Thymus (tissue), 11 donors: ENCODE results near the gene THEM4. TPM values are rescaled to one million over a fixed set of nuclear protein-coding genes. Genes with fewer than 3 reads are reported as not detected.

ENCODE experiments used
- DNase-seq, 9 donors: peaks; one replicate each; pipeline ENCODE4 v3.0.0-alpha.2; 2013; ENCODE audit warnings: low spot score in 9 of 9, low read depth in 6 of 9, missing footprints in 1 of 9
- H3K27ac ChIP-seq, 2 donors: one replicate each; pipeline ENCODE4 v1.5.1; 2013; ENCODE audit warnings: control low read depth in 1 of 2, low read depth in 1 of 2, low read length in 1 of 2, mild to moderate bottlenecking in 1 of 2, moderate library complexity in 1 of 2
- H3K27me3 ChIP-seq, 2 donors: one replicate each; pipeline ENCODE4 v1.5.1; 2013; ENCODE audit warnings: low read length in 1 of 2; ENCODE audit not compliant: control insufficient read depth in 2 of 2, insufficient read depth in 1 of 2
- H3K36me3 ChIP-seq, 2 donors: one replicate each; pipeline ENCODE4 v1.5.1; 2013; ENCODE audit warnings: low read length in 1 of 2, mild to moderate bottlenecking in 1 of 2, moderate library complexity in 1 of 2; ENCODE audit not compliant: control insufficient read depth in 2 of 2, insufficient read depth in 2 of 2
- H3K4me1 ChIP-seq, 2 donors: one replicate each; pipeline ENCODE4 v1.5.1; 2013; ENCODE audit warnings: low read length in 2 of 2; ENCODE audit not compliant: control insufficient read depth in 2 of 2, insufficient read depth in 2 of 2
- H3K4me3 ChIP-seq, 2 donors: one replicate each; pipeline ENCODE4 v1.5.1; 2013; ENCODE audit warnings: low read length in 2 of 2, control low read depth in 1 of 2, mild to moderate bottlenecking in 1 of 2
- H3K9me3 ChIP-seq, 2 donors: one replicate each; pipeline ENCODE4 v1.5.1; 2013; ENCODE audit warnings: low read length in 1 of 2, mild to moderate bottlenecking in 1 of 2; ENCODE audit not compliant: control insufficient read depth in 2 of 2, insufficient read depth in 1 of 2
- WGBS: extraction: QIAGEN DNeasy Blood & Tissue Kit; methylation state at CpG from one replicate; pipeline ENCODE4 v1.1.7; 2013; 5-methylcytosine and 5-hydroxymethylcytosine counted together
- polyA plus RNA-seq: library from polyadenylated mRNA; stranded (reverse); fragments of 200-250 nt; gene quantifications from one replicate; pipeline ENCODE4 v1.2.3, GENCODE V29; 2013
- total RNA-seq: library from RNA; stranded (reverse); fragments of 120-200 nt; gene quantifications from one replicate; pipeline ENCODE4 v1.2.4, GENCODE V29; 2013
- donor health status: healthy.

THEM4 gene
- total and polyA plus RNA-seq, 2 donors = 6.9 to 46.2 TPM

DNA sequence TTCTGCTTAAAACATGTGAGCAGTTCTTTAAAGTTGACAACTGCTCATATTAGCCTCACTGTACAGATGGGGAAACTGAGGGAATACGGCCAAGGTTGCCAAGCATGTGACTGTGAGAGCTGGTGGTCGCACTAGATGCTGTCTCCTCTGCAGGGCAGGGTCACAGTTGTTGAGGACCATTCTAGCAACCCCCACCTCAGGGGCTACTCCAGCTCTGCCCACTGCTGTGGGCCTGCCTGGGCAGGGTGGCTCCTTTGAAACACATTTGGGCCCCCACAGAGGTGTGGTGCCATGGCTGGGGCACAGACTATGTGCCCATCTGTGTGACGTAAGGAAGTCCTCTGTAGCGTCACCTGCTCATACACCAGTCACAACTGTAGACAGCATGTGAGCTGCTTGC is 56.6 kb downstream of the THEM4 start:
- Histone ChIP-seq H3K36me3 (no peaks in the 10 kb centered on the region), H3K27me3 (peaks cover 0 to 3% of the 10 kb centered on the region in 2 donors), H3K4me3 (no peak overlapping the region), H3K4me1 (no peaks in the 10 kb centered on the region), H3K27ac (no peak overlapping the region), H3K9me3 (no peaks in the 10 kb centered on the region)
- 96% methylated on average over 4 of the region's 4 CpGs for WGBS
- DNase-seq = no peak

DNA sequence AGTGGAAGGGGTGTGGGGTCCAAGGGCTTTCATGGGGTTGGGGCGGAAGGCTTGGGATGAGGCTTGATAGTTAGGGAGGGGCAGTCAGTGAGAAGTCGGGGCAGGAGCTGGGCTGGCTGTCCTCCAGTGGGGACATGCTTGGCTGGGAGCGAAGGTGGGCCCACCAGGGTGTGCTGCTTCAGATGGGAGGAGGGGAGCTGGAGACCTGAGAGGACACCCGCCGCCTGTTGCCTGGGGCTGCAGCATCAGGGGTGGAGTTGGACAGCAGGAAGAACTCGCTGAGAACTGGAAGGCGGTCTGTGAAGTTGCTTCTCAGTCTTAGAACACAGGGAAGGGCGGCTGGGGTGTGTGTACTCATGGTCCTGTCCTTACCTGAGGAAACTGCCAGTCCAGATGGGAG is 57.4 kb downstream of the THEM4 start:
- Histone ChIP-seq H3K4me3 (no peak overlapping the region), H3K27ac (no peak overlapping the region), H3K27me3 (peaks cover 0 to 3% of the 10 kb centered on the region in 2 donors), H3K4me1 (no peaks in the 10 kb centered on the region), H3K36me3 (no peaks in the 10 kb centered on the region), H3K9me3 (no peaks in the 10 kb centered on the region)
- DNase-seq = no peak
- WGBS = 94% methylated on average over 8 of the region's 8 CpGs

DNA sequence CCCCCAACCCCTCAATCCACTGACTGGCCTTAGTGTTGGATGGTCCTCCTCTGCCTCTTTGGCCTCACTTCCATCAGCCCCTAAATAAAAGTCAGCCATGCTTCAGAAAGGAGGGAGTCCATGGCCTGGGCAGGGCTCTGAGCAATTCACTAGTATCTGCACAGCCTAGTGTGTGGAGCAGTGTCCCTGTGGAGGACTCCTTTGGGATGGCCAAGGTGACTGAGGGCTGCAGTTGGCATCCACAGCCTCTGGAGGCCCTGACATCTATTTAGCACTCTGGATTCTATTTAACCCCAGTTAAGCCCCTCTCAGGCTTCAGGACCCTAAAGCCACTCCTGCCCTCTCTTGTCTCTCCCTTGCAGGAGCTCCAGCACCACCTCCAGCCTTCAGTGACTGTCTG is 59.4 kb downstream of the THEM4 start:
- H3K27ac ChIP-seq = no peak overlapping the region
- H3K4me3 ChIP-seq = no peak overlapping the region
- peaks cover 0 to 3% of the 10 kb centered on the region in 2 donors for H3K27me3 ChIP-seq
- DNase-seq = no peak
- H3K36me3 ChIP-seq = no peaks in the 10 kb centered on the region
- no peaks in the 10 kb centered on the region for H3K9me3 ChIP-seq
- H3K4me1 ChIP-seq = peaks cover 0 to 6% of the 10 kb centered on the region in 2 donors

DNA sequence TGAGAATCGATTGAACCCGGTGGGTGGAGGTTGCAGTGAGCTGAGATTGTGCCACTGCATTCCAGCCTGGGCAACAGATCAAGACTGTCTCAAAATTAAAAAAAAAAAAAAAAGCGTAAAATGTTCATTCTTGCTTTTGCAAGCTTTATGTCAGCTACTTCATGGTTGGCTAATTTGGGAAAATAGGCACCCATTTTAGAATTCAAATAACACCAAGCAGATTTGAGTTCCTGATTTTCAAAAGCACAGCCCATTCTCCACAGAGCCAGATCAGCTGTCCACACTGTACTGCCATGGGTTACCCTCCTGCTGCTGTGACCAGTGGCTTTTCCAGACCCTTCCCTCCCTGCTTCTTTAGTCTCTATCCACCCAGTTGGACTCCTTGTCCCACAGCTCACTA is 60.2 kb downstream of the THEM4 start:
- H3K4me1 ChIP-seq = peaks cover 0 to 6% of the 10 kb centered on the region in 2 donors
- WGBS = 89% methylated on average over 3 of the region's 3 CpGs

DNA sequence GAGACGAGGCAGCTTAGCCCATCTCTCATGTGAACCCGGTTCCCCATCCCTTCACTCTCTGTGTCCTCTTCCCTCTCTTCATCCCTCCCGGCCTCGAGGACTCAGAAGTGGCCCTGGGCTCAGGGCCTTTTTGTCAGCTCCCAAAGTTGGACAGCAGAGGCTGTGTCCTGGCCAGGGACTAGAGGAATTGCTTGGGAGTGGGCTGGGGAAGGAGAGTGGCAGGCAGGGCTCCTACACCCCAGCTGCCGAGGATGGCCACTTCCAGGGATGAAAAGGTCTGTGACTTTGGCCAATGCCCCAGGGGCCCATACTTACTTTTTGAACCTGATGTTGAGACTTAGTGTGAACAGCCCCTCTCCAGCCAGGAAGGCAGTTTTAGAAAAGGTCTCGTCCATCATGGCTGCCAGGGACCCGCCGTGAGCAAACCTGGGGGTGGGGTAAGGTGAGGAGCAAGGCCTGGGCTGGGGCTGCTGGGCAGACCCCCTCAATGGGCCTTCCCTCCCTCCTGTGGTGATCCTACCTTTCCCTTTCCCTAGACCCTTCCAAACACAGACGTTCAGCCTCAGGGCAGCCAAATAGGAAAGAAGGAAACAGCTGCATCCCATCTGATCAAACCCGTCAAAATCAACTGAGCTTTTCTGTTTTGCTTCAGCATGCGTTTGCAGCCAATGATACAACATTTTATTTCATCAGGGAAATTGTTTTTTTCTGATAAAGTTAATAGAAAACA is 61.3 kb downstream of the THEM4 start:
- DNase-seq = no peak
- no peaks in the 10 kb centered on the region for H3K36me3 ChIP-seq
- no peak overlapping the region for H3K27ac ChIP-seq
- peaks cover 0 to 6% of the 10 kb centered on the region in 2 donors for H3K4me1 ChIP-seq
- H3K4me3 ChIP-seq = no peak overlapping the region
- H3K27me3 ChIP-seq = peaks cover 0 to 3% of the 10 kb centered on the region in 2 donors
- 64% methylated on average over 11 of the region's 11 CpGs for WGBS
- no peaks in the 10 kb centered on the region for H3K9me3 ChIP-seq

More for the DNA sequence above, 60.2 kb downstream of the THEM4 start:
- H3K4me3 ChIP-seq = no peak overlapping the region
- H3K9me3 ChIP-seq = no peaks in the 10 kb centered on the region
- no peak overlapping the region for H3K27ac ChIP-seq
- H3K27me3 ChIP-seq = peaks cover 0 to 3% of the 10 kb centered on the region in 2 donors
- H3K36me3 ChIP-seq = no peaks in the 10 kb centered on the region
- DNase-seq = no peak

DNA sequence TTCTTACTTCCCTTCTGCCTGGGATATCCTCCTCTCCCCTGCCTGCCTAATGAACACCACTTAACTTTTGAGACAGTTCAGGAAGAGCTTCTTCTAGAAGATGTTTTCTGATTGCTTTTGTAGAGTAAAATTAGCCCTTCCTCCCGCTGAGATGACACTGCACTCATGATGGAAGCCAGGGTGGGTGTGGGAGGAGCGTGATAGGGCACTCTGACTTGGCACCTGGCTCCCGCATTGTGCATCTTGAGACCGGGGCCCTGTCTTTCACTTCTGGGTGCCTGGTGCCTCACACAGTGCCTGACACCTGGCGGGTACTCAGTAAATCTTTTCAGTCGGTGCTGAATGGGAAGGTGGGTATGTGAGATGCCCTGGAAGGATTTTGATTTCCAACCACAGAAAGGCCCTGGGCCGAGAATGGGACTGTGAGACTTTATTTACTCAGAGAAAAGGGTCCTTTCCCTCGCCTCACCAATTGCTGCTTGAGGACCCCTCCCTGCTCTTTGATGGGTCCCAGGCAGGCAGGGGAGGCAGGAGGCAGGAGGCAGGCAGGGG is 62.5 kb downstream of the THEM4 start:
- H3K9me3 ChIP-seq = no peaks in the 10 kb centered on the region
- H3K4me1 ChIP-seq = peaks cover 0 to 6% of the 10 kb centered on the region in 2 donors
- 90% methylated on average over 8 of the region's 8 CpGs for WGBS
- no peak overlapping the region for H3K4me3 ChIP-seq
- no peak overlapping the region for H3K27ac ChIP-seq
- no peak for DNase-seq
- H3K27me3 ChIP-seq = peaks cover 0 to 3% of the 10 kb centered on the region in 2 donors
- H3K36me3 ChIP-seq = no peaks in the 10 kb centered on the region

GRCh38 chr1:151846062-151846568 is 63.2 kb downstream of the THEM4 start:
- no peak overlapping the region for H3K27ac ChIP-seq
- no peaks in the 10 kb centered on the region for H3K9me3 ChIP-seq
- WGBS = 89% methylated on average over 6 of the region's 6 CpGs
- H3K4me1 ChIP-seq = peaks cover 0 to 6% of the 10 kb centered on the region in 2 donors
- H3K36me3 ChIP-seq = no peaks in the 10 kb centered on the region
- no peak overlapping the region for H3K4me3 ChIP-seq
- peaks cover 0 to 5% of the 10 kb centered on the region in 2 donors for H3K27me3 ChIP-seq
- DNase-seq = no peak

- no peak overlapping the region for H3K27ac ChIP-seq
Measured at GRCh38 chr1:151843398-151843797, 65.9 kb downstream of the THEM4 start.

GRCh38 chr1:151841141-151841540 is 68.2 kb downstream of the THEM4 start:
- DNase-seq = no peak
- H3K4me1 ChIP-seq = peaks cover 36 to 37% of the 10 kb centered on the region in 2 donors
- peaks cover 0 to 4% of the 10 kb centered on the region in 2 donors for H3K9me3 ChIP-seq
- H3K27ac ChIP-seq = no peak overlapping the region
- H3K36me3 ChIP-seq = no peaks in the 10 kb centered on the region
- WGBS = 97% methylated on average over 2 of the region's 2 CpGs
- no peak overlapping the region for H3K4me3 ChIP-seq
- peaks cover 27 to 44% of the 10 kb centered on the region in 2 donors for H3K27me3 ChIP-seq

More at GRCh38 chr1:151843398-151843797, 65.9 kb downstream of the THEM4 start:
- peaks cover 18 to 25% of the 10 kb centered on the region in 2 donors for H3K4me1 ChIP-seq
- no peaks in the 10 kb centered on the region for H3K36me3 ChIP-seq
- DNase-seq = no peak
- H3K4me3 ChIP-seq = no peak overlapping the region
- peaks cover 0 to 4% of the 10 kb centered on the region in 2 donors for H3K9me3 ChIP-seq
- WGBS = 32% methylated on average over 2 of the region's 2 CpGs
- H3K27me3 ChIP-seq = peaks cover 20 to 29% of the 10 kb centered on the region in 2 donors
